ENCODE measurements around the gene KDM1B.
"Not testable (repeated sequence)": the region's sequence is repeated elsewhere in the genome, so short reads cannot be mapped to it uniquely, and the experiment has no call there.

Gene KDM1B

GRCh38 chr6:18153311-18153703 is 1.9 kb upstream of the KDM1B start:
- DNase-seq = no peak

GRCh38 chr6:18154507-18155149 is 594 bp upstream of the KDM1B start, which contains the start of gene TPMT:
Gene TPMT, minus strand, starts transcription at chr6:18155077. Its CDS starts 5,950 bp downstream, at chr6:18149127.
- DNase-seq = no peak

GRCh38 chr6:18155864-18156421 is 721 bp downstream of the KDM1B start:
- peak; percentile 56 for DNase-seq

GRCh38 chr6:18160911-18161310 is 5.7 kb downstream of the KDM1B start:
- DNase-seq = no peak

- no peak for DNase-seq
These were observed 6.2 kb downstream of the KDM1B start for GRCh38 chr6:18161431-18161830.

- DNase-seq = no peak
These were observed 7.2 kb downstream of the KDM1B start for GRCh38 chr6:18162401-18162800.

- DNase-seq = no peak
These were observed 10.5 kb downstream of the KDM1B start for GRCh38 chr6:18165751-18166150.

GRCh38 chr6:18166312-18167036 is 11.3 kb downstream of the KDM1B start:
- DNase-seq = no peak

GRCh38 chr6:18168264-18168663 is 13.0 kb downstream of the KDM1B start:
- no peak for DNase-seq

GRCh38 chr6:18171871-18172270 is 16.6 kb downstream of the KDM1B start:
- no peak for DNase-seq

- not testable (repeated sequence) for DNase-seq
These were observed 21.0 kb downstream of the KDM1B start for GRCh38 chr6:18176198-18176597.

- no peak for DNase-seq
These were observed 22.2 kb downstream of the KDM1B start for GRCh38 chr6:18177286-18177965.

- no peak for DNase-seq
These were observed 23.9 kb downstream of the KDM1B start for GRCh38 chr6:18178960-18179615.

- no peak for DNase-seq
These were observed 24.6 kb downstream of the KDM1B start for GRCh38 chr6:18179770-18180356.

GRCh38 chr6:18182568-18182967 is 27.3 kb downstream of the KDM1B start:
- DNase-seq = no peak

- no peak for DNase-seq
These were observed 28.5 kb downstream of the KDM1B start for GRCh38 chr6:18183766-18184165.

- no peak for DNase-seq
These were observed 30.4 kb downstream of the KDM1B start for GRCh38 chr6:18185624-18186023.

- DNase-seq = no peak
These were observed 30.8 kb downstream of the KDM1B start for GRCh38 chr6:18186033-18186432.

GRCh38 chr6:18186540-18187250 is 31.5 kb downstream of the KDM1B start:
- DNase-seq = no peak

GRCh38 chr6:18187701-18188100 is 32.5 kb downstream of the KDM1B start:
- no peak for DNase-seq

GRCh38 chr6:18189196-18189595 is 34.0 kb downstream of the KDM1B start:
- no peak for DNase-seq

GRCh38 chr6:18192026-18192425 is 36.8 kb downstream of the KDM1B start:
- no peak for DNase-seq

Measured in effector CD8-positive, alpha-beta T cell (primary cell).